HEK293 (cell line): ENCODE data around the gene RPS19BP1.
A peak's percentile ranks its signal among the peaks of the same experiment; 100 is the strongest.

ENCODE experiments used
- AEBP2 ChIP-seq: fragments of 450-650 bp; formaldehyde crosslinking; IDR thresholded peaks from 2 replicates; pipeline ENCODE4 v1.5.1; 2016; ENCODE audit warnings: missing biosample characterization, missing genetic modification characterization, borderline replicate concordance
- BCL11A ChIP-seq: fragments of 450-650 bp; formaldehyde crosslinking; IDR thresholded peaks from 2 replicates; pipeline ENCODE4 v1.5.1; 2016; ENCODE audit warnings: low read depth, missing biosample characterization, missing genetic modification characterization
- CTCF ChIP-seq: fragments of 450-650 bp; formaldehyde crosslinking; IDR thresholded peaks from 2 replicates; pipeline ENCODE4 v1.5.1; 2016; ENCODE audit warnings: missing biosample characterization, missing genetic modification characterization
- FEZF1 ChIP-seq: fragments of 450-650 bp; formaldehyde crosslinking; IDR thresholded peaks from 2 replicates; pipeline ENCODE4 v1.5.1; 2016; ENCODE audit warnings: missing biosample characterization, missing genetic modification characterization
- GLI4 ChIP-seq: fragments of 450-650 bp; formaldehyde crosslinking; IDR thresholded peaks from 2 replicates; pipeline ENCODE4 v1.5.1; 2016; ENCODE audit warnings: missing biosample characterization, missing genetic modification characterization
- GLIS1 ChIP-seq: fragments of 450-650 bp; formaldehyde crosslinking; IDR thresholded peaks from 2 replicates; pipeline ENCODE4 v1.5.1; 2016; ENCODE audit warnings: missing biosample characterization, missing genetic modification characterization
- HOXD13 ChIP-seq: sonication (generic); formaldehyde crosslinking; IDR thresholded peaks from 2 replicates; pipeline ENCODE4 v1.8.0; 2022; ENCODE audit warnings: missing genetic modification reagents, borderline replicate concordance
- IKZF3 ChIP-seq: fragments of 450-650 bp; IDR thresholded peaks from 2 replicates; pipeline ENCODE4 v1.5.0; 2018; ENCODE audit warnings: missing biosample characterization, mild to moderate bottlenecking, missing genetic modification characterization, moderate library complexity
- INSM2 ChIP-seq: fragments of 450-650 bp; formaldehyde crosslinking; IDR thresholded peaks from 2 replicates; pipeline ENCODE4 v1.5.1; 2016; ENCODE audit warnings: missing biosample characterization, missing genetic modification characterization
- PRDM10 ChIP-seq: fragments of 450-650 bp; formaldehyde crosslinking; IDR thresholded peaks from 2 replicates; pipeline ENCODE4 v1.5.1; 2016; ENCODE audit warnings: missing biosample characterization, missing genetic modification characterization
- REPIN1 ChIP-seq: fragments of 450-650 bp; formaldehyde crosslinking; IDR thresholded peaks from 2 replicates; pipeline ENCODE4 v1.5.1; 2017; ENCODE audit warnings: missing biosample characterization, missing genetic modification characterization, low read depth
- SCRT1 ChIP-seq: fragments of 450-650 bp; formaldehyde crosslinking; IDR thresholded peaks from 2 replicates; pipeline ENCODE4 v1.5.1; 2016; ENCODE audit warnings: missing biosample characterization, missing genetic modification characterization, borderline replicate concordance
- SCRT2 ChIP-seq: fragments of 450-650 bp; formaldehyde crosslinking; IDR thresholded peaks from 2 replicates; pipeline ENCODE4 v1.5.1; 2016; ENCODE audit warnings: missing biosample characterization, missing genetic modification characterization
- ZBTB49 ChIP-seq: fragments of 450-650 bp; formaldehyde crosslinking; IDR thresholded peaks from 2 replicates; pipeline ENCODE4 v1.5.1; 2016; ENCODE audit warnings: missing biosample characterization, missing genetic modification characterization, low read depth
- ZBTB7A ChIP-seq: fragments of 450-650 bp; formaldehyde crosslinking; IDR thresholded peaks from 2 replicates; pipeline ENCODE4 v1.5.1; 2016; ENCODE audit warnings: low read depth, missing biosample characterization, missing genetic modification characterization
- ZBTB8A ChIP-seq: fragments of 450-650 bp; formaldehyde crosslinking; IDR thresholded peaks from 2 replicates; pipeline ENCODE4 v1.5.1; 2016; ENCODE audit warnings: missing biosample characterization, missing genetic modification characterization
- ZFP69B ChIP-seq: fragments of 450-650 bp; formaldehyde crosslinking; IDR thresholded peaks from 2 replicates; pipeline ENCODE4 v1.5.1; 2016; ENCODE audit warnings: missing biosample characterization, missing genetic modification characterization
- ZNF112 ChIP-seq: fragments of 450-650 bp; formaldehyde crosslinking; IDR thresholded peaks from 2 replicates; pipeline ENCODE4 v1.5.0; 2017; ENCODE audit warnings: missing biosample characterization, missing genetic modification characterization
- ZNF133 ChIP-seq: fragments of 450-650 bp; formaldehyde crosslinking; IDR thresholded peaks from 2 replicates; pipeline ENCODE4 v1.5.1; 2016; ENCODE audit warnings: missing biosample characterization, missing genetic modification characterization
- ZNF140 ChIP-seq: fragments of 450-650 bp; formaldehyde crosslinking; IDR thresholded peaks from 2 replicates; pipeline ENCODE4 v1.5.1; 2016; ENCODE audit warnings: missing biosample characterization, missing genetic modification characterization
- ZNF157 ChIP-seq: fragments of 450-650 bp; formaldehyde crosslinking; IDR thresholded peaks from 2 replicates; pipeline ENCODE4 v1.5.1; 2016; ENCODE audit warnings: missing biosample characterization, missing genetic modification characterization
- ZNF223 ChIP-seq: fragments of 450-650 bp; formaldehyde crosslinking; IDR thresholded peaks from 2 replicates; pipeline ENCODE4 v1.5.1; 2016; ENCODE audit warnings: missing biosample characterization, missing genetic modification characterization
- ZNF354C ChIP-seq: fragments of 450-650 bp; formaldehyde crosslinking; IDR thresholded peaks from 2 replicates; pipeline ENCODE4 v1.5.1; 2016; ENCODE audit warnings: missing biosample characterization, missing genetic modification characterization, low read depth, borderline replicate concordance
- ZNF362 ChIP-seq: fragments of 450-650 bp; formaldehyde crosslinking; IDR thresholded peaks from 2 replicates; pipeline ENCODE4 v1.5.1; 2016; ENCODE audit warnings: missing biosample characterization, missing genetic modification characterization
- ZNF677 ChIP-seq: fragments of 450-650 bp; IDR thresholded peaks from 2 replicates; pipeline ENCODE4 v1.5.0; 2018; ENCODE audit warnings: missing biosample characterization, mild to moderate bottlenecking, missing genetic modification characterization, moderate library complexity
- ZNF747 ChIP-seq: fragments of 450-650 bp; formaldehyde crosslinking; IDR thresholded peaks from 2 replicates; pipeline ENCODE4 v1.5.1; 2016; ENCODE audit warnings: missing biosample characterization, missing genetic modification characterization
- ZNF837 ChIP-seq: fragments of 450-650 bp; formaldehyde crosslinking; IDR thresholded peaks from 2 replicates; pipeline ENCODE4 v1.5.1; 2016; ENCODE audit warnings: missing biosample characterization, missing genetic modification characterization
- ZSCAN16 ChIP-seq: fragments of 450-650 bp; formaldehyde crosslinking; IDR thresholded peaks from 2 replicates; pipeline ENCODE4 v1.5.1; 2016; ENCODE audit warnings: missing biosample characterization, missing genetic modification characterization

RPS19BP1 gene

GRCh38 chr22:39526736-39527171 lies 5.8 kb downstream of the RPS19BP1 start (continued):
- no peak for TF ChIP-seq FEZF1 (tag by site-specific recombination)
- no peak for TF ChIP-seq REPIN1 (tag by site-specific recombination)
- TF ChIP-seq ZNF362 (tag by site-specific recombination), result 0 out of 2 replicates have a peak, but pooled peaks have one; percentile 44
- no peak for TF ChIP-seq GLI4
- TF ChIP-seq SCRT2 (tag by site-specific recombination), result peak; percentile 59; the same call in 1 of the 2 replicates
- no peak for TF ChIP-seq GLIS1 (tag by site-specific recombination)
- 0 out of 2 replicates have a peak, but pooled peaks have one; percentile 26 for TF ChIP-seq HOXD13 (CRISPR knock-in tag)
- no peak for TF ChIP-seq ZNF157 (tag by site-specific recombination)
- TF ChIP-seq ZNF354C, result no peak
- TF ChIP-seq ZBTB7A (tag by site-specific recombination), result no peak
- no peak for TF ChIP-seq ZNF837 (tag by site-specific recombination)
- TF ChIP-seq ZFP69B, result no peak
- no peak for TF ChIP-seq ZNF747 (tag by site-specific recombination)
- TF ChIP-seq ZBTB49 (tag by site-specific recombination), result no peak
- TF ChIP-seq INSM2 (tag by site-specific recombination), result no peak
- TF ChIP-seq ZNF133 (tag by site-specific recombination), result no peak
- TF ChIP-seq ZNF140 (tag by site-specific recombination), result no peak
- 0 out of 2 replicates have a peak, but pooled peaks have one; percentile 8 for TF ChIP-seq SCRT1
- no peak for TF ChIP-seq ZSCAN16 (tag by site-specific recombination)
- TF ChIP-seq PRDM10 (tag by site-specific recombination), result 0 out of 2 replicates have a peak, but pooled peaks have one; percentile 48
- no peak for TF ChIP-seq ZNF223 (tag by site-specific recombination)
- no peak for TF ChIP-seq CTCF (tag by site-specific recombination)
- peak; percentile 40; the same call in 1 of the 2 replicates for TF ChIP-seq IKZF3 (tag by site-specific recombination)
- no peak for TF ChIP-seq ZBTB8A
- no peak for TF ChIP-seq BCL11A (tag by site-specific recombination)
- TF ChIP-seq ZNF112 (tag by site-specific recombination), result no peak
- TF ChIP-seq ZNF677 (tag by site-specific recombination), result no peak
- no peak for TF ChIP-seq AEBP2 (tag by site-specific recombination)
